Measurements from ENCODE around the gene RAB21.

DNA sequence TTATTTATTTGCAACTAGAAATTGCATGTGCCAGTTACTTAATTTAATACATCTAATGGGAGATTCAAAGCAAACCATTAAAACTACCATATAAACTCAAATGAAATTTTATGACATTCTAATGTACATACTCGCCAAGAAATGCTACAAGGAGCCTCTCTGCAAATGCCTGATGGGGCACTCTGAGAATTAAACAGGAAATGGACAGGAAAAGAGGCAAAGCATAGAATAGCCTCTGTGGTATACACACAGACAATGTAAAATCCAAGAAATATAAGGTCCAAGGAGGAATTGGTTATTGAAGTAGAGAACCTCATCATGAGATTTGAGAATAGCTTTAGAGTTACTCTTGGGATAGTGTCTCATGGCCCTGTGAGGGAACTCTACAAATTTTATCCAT lies 41.2 kb downstream of the RAB21 start:
- TF ChIP-seq, protein P1, sequence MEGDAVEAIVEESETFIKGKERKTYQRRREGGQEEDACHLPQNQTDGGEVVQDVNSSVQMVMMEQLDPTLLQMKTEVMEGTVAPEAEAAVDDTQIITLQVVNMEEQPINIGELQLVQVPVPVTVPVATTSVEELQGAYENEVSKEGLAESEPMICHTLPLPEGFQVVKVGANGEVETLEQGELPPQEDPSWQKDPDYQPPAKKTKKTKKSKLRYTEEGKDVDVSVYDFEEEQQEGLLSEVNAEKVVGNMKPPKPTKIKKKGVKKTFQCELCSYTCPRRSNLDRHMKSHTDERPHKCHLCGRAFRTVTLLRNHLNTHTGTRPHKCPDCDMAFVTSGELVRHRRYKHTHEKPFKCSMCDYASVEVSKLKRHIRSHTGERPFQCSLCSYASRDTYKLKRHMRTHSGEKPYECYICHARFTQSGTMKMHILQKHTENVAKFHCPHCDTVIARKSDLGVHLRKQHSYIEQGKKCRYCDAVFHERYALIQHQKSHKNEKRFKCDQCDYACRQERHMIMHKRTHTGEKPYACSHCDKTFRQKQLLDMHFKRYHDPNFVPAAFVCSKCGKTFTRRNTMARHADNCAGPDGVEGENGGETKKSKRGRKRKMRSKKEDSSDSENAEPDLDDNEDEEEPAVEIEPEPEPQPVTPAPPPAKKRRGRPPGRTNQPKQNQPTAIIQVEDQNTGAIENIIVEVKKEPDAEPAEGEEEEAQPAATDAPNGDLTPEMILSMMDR (conservative IDR thresholded peaks at IDR 0.05 in 1 of 2, IDR thresholded peaks at IDR 0.05 in 1 of 2; ENCODE audit: extremely low read depth in 1 of 2, insufficient read depth in 1 of 2, low read depth in 1 of 2, low read length in 2 of 2) = no peak
- no peak for TF ChIP-seq EZH2 (IDR thresholded peaks at IDR 0.05; ENCODE audit: borderline replicate concordance, low read length)
